Erythroblast (primary cell): ENCODE results near the gene DSG4.

Experiments
- GATA1 ChIP-seq: IDR thresholded peaks from 2 replicates; pipeline ENCODE4 v1.6.1; 2011; ENCODE audit warnings: low read depth, mild to moderate bottlenecking, control low read depth, low read length, moderate library complexity
- POLR2A ChIP-seq: IDR thresholded peaks from 2 replicates; pipeline ENCODE4 v1.6.1; 2011; ENCODE audit warnings: mild to moderate bottlenecking, low read length

DNA sequence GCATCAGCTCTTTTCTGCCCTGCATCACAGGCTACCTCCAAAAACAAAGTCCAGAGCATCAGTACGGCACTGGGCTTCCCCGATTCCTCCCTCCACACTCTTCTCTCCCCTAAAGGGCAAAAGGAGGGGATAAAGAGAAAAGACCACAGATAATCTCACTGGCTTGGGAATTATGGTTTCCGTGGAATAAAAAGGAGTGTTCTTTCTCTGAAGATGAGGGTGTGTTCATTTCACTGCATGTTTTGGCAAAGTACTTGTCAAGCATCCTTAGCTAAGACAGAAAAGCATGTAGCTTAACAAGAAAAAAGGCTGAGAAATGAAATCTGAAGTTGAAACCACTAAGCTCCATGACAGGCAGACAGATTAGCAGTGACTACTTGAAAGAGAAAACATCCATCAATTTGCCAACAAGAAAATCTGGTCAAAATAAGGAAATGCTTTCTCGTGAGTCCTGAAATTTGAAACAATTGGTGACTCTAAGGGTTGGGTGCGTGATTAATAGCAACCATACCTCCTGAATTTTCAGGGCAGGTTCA is 50.4 kb downstream of the DSG4 start:
- TF ChIP-seq POLR2A (no peak), GATA1 (no peak)
